HepG2 (cell line): ENCODE measurements around the gene SYTL3. TPM values are rescaled to one million over a fixed set of nuclear protein-coding genes. Genes with fewer than 3 reads are reported as not detected.

Experiments used
- ATAC-seq: fragments of 200-7000 bp; cut with Tn5 transposase; 3 replicates; pipeline ENCODE4 v1.9.1; 2020; ENCODE audit warnings: mild to moderate bottlenecking, moderate library complexity
- BruUV-seq: library from RNA; stranded (reverse); fragments of 400-500 nt; replicated peaks from 2 replicates; lab custom pipeline; 2021; lab: Mats Ljungman, UMichigan
- CTCF ChIA-PET: fragments of 300-600 bp; formaldehyde crosslinking; extraction: SDS; loops from one replicate; lab custom pipeline; 2021; ENCODE audit warnings: low total read pairs, inconsistent platforms, low intra/inter-chr PET ratio; lab: Yijun Ruan, JAX
- POLR2A ChIA-PET: fragments of 350-600 bp; sonication (Branson Sonifier 250); formaldehyde crosslinking; loops from one replicate; lab custom pipeline; 2020; ENCODE audit warnings: antibody characterized with exemption, inconsistent platforms; lab: Yijun Ruan, JAX
- DNase-seq: peaks from one replicate; pipeline ENCODE4 v3.0.0-alpha.2; 2015; ENCODE audit warnings: low spot score
- FAIRE-seq: peaks from 3 replicates; lab custom pipeline; 2011; peaks lifted over from hg19 to GRCh38; lab: Jason Lieb, UNC
- H2AFZ ChIP-seq: one replicate; pipeline ENCODE4 v1.6.1; 2011; ENCODE audit warnings: low read length, inconsistent platforms
- H3K27ac ChIP-seq: fragments of 300-600 bp; 3 replicates; pipeline ENCODE4 v1.8.0; 2011; ENCODE audit warnings: mixed run types, mild to moderate bottlenecking, mixed read lengths, low read length, inconsistent platforms; ENCODE audit not compliant: insufficient read depth; ENCODE audit errors: extremely low read length
- H3K27me3 ChIP-seq, 2 experiments: fragments of 200-600 bp in 1 of 2; 2 replicates in 1 of 2; 3 replicates in 1 of 2; pipeline versions ENCODE4 v1.6.0 to v1.8.0; 2011; ENCODE audit warnings: low read length in 2 of 2, mild to moderate bottlenecking in 2 of 2, moderate library complexity in 2 of 2, inconsistent platforms in 1 of 2; ENCODE audit not compliant: insufficient read depth in 2 of 2, control insufficient read depth in 1 of 2
- H3K36me3 ChIP-seq, 2 experiments: fragments of 200-600 bp in 1 of 2; replicated peaks in 1 of 2; 2 replicates in 1 of 2; 3 replicates in 1 of 2; pipeline versions ENCODE4 v1.5.1 to v1.8.0; 2011; ENCODE audit warnings: low read length in 2 of 2, inconsistent platforms in 1 of 2; ENCODE audit not compliant: insufficient read depth in 2 of 2, control insufficient read depth in 1 of 2
- H3K4me1 ChIP-seq: 2 replicates; pipeline ENCODE4 v1.5.1; 2012; ENCODE audit warnings: low read length, inconsistent platforms; ENCODE audit not compliant: insufficient read depth
- H3K4me2 ChIP-seq: 2 replicates; pipeline ENCODE4 v1.6.0; 2011; ENCODE audit warnings: low read depth, low read length, inconsistent platforms
- H3K4me3 ChIP-seq, 3 experiments: fragments of 200-600 bp in 1 of 3; sonication (generic), shearing (Covaris generic) in 1 of 3; replicated peaks in 1 of 3; 2 replicates each; pipeline ENCODE4 v1.5.1; 2011 to 2016; ENCODE audit warnings: low read length in 3 of 3, inconsistent platforms in 2 of 3, low read depth in 2 of 3, mild to moderate bottlenecking in 2 of 3, control low read depth in 1 of 3, mixed read lengths in 1 of 3; ENCODE audit not compliant: insufficient read depth in 1 of 3
- H3K79me2 ChIP-seq: one replicate; pipeline ENCODE4 v1.6.1; 2011; ENCODE audit warnings: low read length, inconsistent platforms; ENCODE audit not compliant: insufficient read depth
- H3K9ac ChIP-seq: 2 replicates; pipeline ENCODE4 v1.6.0; 2011; ENCODE audit warnings: mild to moderate bottlenecking, low read depth, low read length, inconsistent platforms; ENCODE audit not compliant: insufficient read depth
- H3K9me3 ChIP-seq: 2 replicates; pipeline ENCODE4 v1.5.1; 2012; ENCODE audit warnings: mild to moderate bottlenecking, low read length
- H4K20me1 ChIP-seq: 2 replicates; pipeline ENCODE4 v1.6.0; 2011; ENCODE audit warnings: inconsistent platforms, mild to moderate bottlenecking, low read length, moderate library complexity; ENCODE audit not compliant: insufficient read depth
- KDM1A ChIP-seq: IDR thresholded peaks from 2 replicates; pipeline ENCODE4 v1.6.1; 2016; ENCODE audit warnings: missing compliant biosample characterization
- NFYB ChIP-seq: sonication (generic); formaldehyde crosslinking; IDR thresholded peaks from 2 replicates; pipeline ENCODE4 v1.4.0; 2020; ENCODE audit warnings: missing genetic modification reagents
- NR3C1 ChIP-seq: sonication (generic); formaldehyde crosslinking; IDR thresholded peaks from 2 replicates; pipeline ENCODE4 v1.4.0; 2020; ENCODE audit warnings: missing genetic modification reagents
- U2AF2 ChIP-seq: fragments of 200-400 bp; formaldehyde crosslinking; IDR thresholded peaks from 2 replicates; pipeline ENCODE4 v1.6.1; 2017; ENCODE audit warnings: low read depth, mild to moderate bottlenecking, low read length
- ZBTB8A ChIP-seq: sonication (generic); formaldehyde crosslinking; IDR thresholded peaks from 2 replicates; pipeline ENCODE4 v1.4.0; 2020; ENCODE audit warnings: mild to moderate bottlenecking, low read depth, missing genetic modification reagents, borderline replicate concordance
- ZMYM3 ChIP-seq: sonication (generic); formaldehyde crosslinking; IDR thresholded peaks from 2 replicates; pipeline ENCODE4 v1.5.1; 2020; ENCODE audit warnings: mild to moderate bottlenecking, missing genetic modification reagents
- WGBS: methylation state at CpG from one replicate; pipeline ENCODE4 v1.1.6; 2017; ENCODE audit warnings: low lambda C conversion rate; 5-methylcytosine and 5-hydroxymethylcytosine counted together
- in situ Hi-C: cut with HindIII; loops from 2 replicates; pipeline ENCODE4 v1.10.0; 2017; ENCODE audit warnings: low pct_unique_long_range_greater_than_20kb; ENCODE audit not compliant: extremely low pct_ligation_motif_present
- intact Hi-C: fragments of 100-400 bp; cut with micrococcal nuclease; formaldehyde crosslinking; loops from one replicate; pipeline ENCODE4 v1.10.0; 2022; ENCODE audit not compliant: unreplicated experiment
- microRNA-seq: library from miRNA; unstranded; fragments of <30 nt; microRNA quantifications from one replicate; pipeline ENCODE4, GENCODE V29; 2020
- polyA plus RNA-seq, 8 experiments: library from polyadenylated mRNA; depleted of rRNA in 3 of 8; stranded (reverse) in 7 of 8; unstranded in 1 of 8; fragments of >200 nt; fragmentation: Illumina TruSeq in 4 of 8; extraction: Trizol in 4 of 8; gene quantifications; 2 replicates each; pipeline versions ENCODE4 v1.2.1 to v1.2.3, GENCODE V29; 2011 to 2016; ENCODE audit warnings: low read depth in 4 of 8, missing spikeins in 1 of 8, mixed read lengths in 1 of 8; ENCODE audit not compliant: insufficient read depth in 1 of 8
- small RNA-seq, 3 experiments: library from RNA; depleted of rRNA; stranded (forward); fragments of <200 nt; gene quantifications; one replicate each; pipeline ENCODE3, GENCODE V24; 2012; ENCODE audit warnings: low read depth in 2 of 3, low replicate concordance in 1 of 3; ENCODE audit not compliant: insufficient read length in 3 of 3, insufficient read depth in 2 of 3
- total RNA-seq, 5 experiments: library from RNA; depleted of rRNA; stranded (reverse); fragments of >200 nt; fragmentation: Illumina TruSeq; extraction: Trizol; gene quantifications; 2 replicates each; pipeline ENCODE4 v1.2.3, GENCODE V29; 2016; ENCODE audit warnings: low read depth in 1 of 5
- TF ChIP-seq, protein P1 (sequence below): sonication (generic); formaldehyde crosslinking; IDR thresholded peaks from 2 replicates; pipeline ENCODE4 v1.9.0; 2021; ENCODE audit warnings: mild to moderate bottlenecking, missing genetic modification reagents

The SYTL3 gene
- total and polyA plus RNA-seq, 2 of the 13 experiments (the other 11 are each of a cell fraction or from before 2014, with no cell fraction given): 0.11 to 0.28 TPM

- Histone ChIP-seq H2AFZ (no peak overlapping the region), H3K4me2 (no peak overlapping the region), H3K4me1 (peaks cover 88% of the 10 kb centered on the region), H3K27me3 (no peaks in the 10 kb centered on the region), H3K79me2 (peaks cover 72% of the 10 kb centered on the region), H4K20me1 (peaks cover 25% of the 10 kb centered on the region; the same call in 1 of the 2 replicates)
- ChIA-PET CTCF (no interaction called here), POLR2A (no interaction called here)
- intact Hi-C loops: no loop called here
- DNase-seq: no peak
- TF ChIP-seq NFYB (CRISPR knock-in tag): no peak
- no peak for TF ChIP-seq NR3C1
- no peak for TF ChIP-seq ZBTB8A (CRISPR knock-in tag)
- peak; percentile 27; the same call in 1 of the 2 replicates for TF ChIP-seq KDM1A (CRISPR knock-in tag)
- 0 out of 2 replicates have a peak, but pooled peaks have one; percentile 29 for TF ChIP-seq ZMYM3 (CRISPR knock-in tag)
- TF ChIP-seq, protein P1, sequence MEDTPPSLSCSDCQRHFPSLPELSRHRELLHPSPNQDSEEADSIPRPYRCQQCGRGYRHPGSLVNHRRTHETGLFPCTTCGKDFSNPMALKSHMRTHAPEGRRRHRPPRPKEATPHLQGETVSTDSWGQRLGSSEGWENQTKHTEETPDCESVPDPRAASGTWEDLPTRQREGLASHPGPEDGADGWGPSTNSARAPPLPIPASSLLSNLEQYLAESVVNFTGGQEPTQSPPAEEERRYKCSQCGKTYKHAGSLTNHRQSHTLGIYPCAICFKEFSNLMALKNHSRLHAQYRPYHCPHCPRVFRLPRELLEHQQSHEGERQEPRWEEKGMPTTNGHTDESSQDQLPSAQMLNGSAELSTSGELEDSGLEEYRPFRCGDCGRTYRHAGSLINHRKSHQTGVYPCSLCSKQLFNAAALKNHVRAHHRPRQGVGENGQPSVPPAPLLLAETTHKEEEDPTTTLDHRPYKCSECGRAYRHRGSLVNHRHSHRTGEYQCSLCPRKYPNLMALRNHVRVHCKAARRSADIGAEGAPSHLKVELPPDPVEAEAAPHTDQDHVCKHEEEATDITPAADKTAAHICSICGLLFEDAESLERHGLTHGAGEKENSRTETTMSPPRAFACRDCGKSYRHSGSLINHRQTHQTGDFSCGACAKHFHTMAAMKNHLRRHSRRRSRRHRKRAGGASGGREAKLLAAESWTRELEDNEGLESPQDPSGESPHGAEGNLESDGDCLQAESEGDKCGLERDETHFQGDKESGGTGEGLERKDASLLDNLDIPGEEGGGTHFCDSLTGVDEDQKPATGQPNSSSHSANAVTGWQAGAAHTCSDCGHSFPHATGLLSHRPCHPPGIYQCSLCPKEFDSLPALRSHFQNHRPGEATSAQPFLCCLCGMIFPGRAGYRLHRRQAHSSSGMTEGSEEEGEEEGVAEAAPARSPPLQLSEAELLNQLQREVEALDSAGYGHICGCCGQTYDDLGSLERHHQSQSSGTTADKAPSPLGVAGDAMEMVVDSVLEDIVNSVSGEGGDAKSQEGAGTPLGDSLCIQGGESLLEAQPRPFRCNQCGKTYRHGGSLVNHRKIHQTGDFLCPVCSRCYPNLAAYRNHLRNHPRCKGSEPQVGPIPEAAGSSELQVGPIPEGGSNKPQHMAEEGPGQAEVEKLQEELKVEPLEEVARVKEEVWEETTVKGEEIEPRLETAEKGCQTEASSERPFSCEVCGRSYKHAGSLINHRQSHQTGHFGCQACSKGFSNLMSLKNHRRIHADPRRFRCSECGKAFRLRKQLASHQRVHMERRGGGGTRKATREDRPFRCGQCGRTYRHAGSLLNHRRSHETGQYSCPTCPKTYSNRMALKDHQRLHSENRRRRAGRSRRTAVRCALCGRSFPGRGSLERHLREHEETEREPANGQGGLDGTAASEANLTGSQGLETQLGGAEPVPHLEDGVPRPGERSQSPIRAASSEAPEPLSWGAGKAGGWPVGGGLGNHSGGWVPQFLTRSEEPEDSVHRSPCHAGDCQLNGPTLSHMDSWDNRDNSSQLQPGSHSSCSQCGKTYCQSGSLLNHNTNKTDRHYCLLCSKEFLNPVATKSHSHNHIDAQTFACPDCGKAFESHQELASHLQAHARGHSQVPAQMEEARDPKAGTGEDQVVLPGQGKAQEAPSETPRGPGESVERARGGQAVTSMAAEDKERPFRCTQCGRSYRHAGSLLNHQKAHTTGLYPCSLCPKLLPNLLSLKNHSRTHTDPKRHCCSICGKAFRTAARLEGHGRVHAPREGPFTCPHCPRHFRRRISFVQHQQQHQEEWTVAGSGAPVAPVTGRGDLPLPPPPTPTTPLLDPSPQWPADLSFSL (CRISPR knock-in tag): no peak
- no peak for TF ChIP-seq U2AF2
- TF ChIP-seq, all 625 proteins: peak for 2
- H3K36me3 ChIP-seq: peaks cover 5 to 11% of the 10 kb centered on the region in 2 experiments; a peak in 4 of 5 replicates
- H3K9ac ChIP-seq: no peak overlapping the region
- no peak for FAIRE-seq
- no peak for ATAC-seq
- H3K4me3 ChIP-seq: no peak overlapping the region
- H3K9me3 ChIP-seq: no peaks in the 10 kb centered on the region
- BruUV-seq: no TSS peak
- no peak overlapping the region for H3K27ac ChIP-seq
- in situ Hi-C loops: no loop called here
- WGBS: 94% methylated on average over 3 of the region's 3 CpGs
Measured at GRCh38 chr6:158813032-158813431, 163.2 kb downstream of the SYTL3 start.

Small RNA genes within 50 kb of the gene (microRNA-seq; reads per million reads assigned to microRNA genes)
- not detected for gene MIR3918
- gene MIR7161: not detected

Small RNA genes within 50 kb of the gene (small RNA-seq; reads per million reads assigned to genes)
- 0 reads per million in 3 experiments for gene MIR3918
- 0 reads per million in 3 experiments for gene MIR7161

Other genes starting within 250 kb of the SYTL3 start
- 42.1 and 59.1 TPM in 2 replicates for gene TMEM181, start 90.0 kb upstream of the SYTL3 start, total RNA-seq (2016; rRNA removed; fragmentation: Illumina TruSeq; extraction: Trizol)
- gene TMEM181, start 90.0 kb upstream of the SYTL3 start, polyA plus RNA-seq (2011; rRNA removed): 105 and 108 TPM in 2 replicates
- gene DYNLT1, start 5.3 kb upstream of the SYTL3 start, total RNA-seq (2016; rRNA removed; fragmentation: Illumina TruSeq; extraction: Trizol): 108 and 144 TPM in 2 replicates
- gene DYNLT1, start 5.3 kb upstream of the SYTL3 start, polyA plus RNA-seq (2011; rRNA removed): 152 and 171 TPM in 2 replicates
- 60.3 and 75.7 TPM in 2 replicates for gene EZR, start 169.3 kb downstream of the SYTL3 start, total RNA-seq (2016; rRNA removed; fragmentation: Illumina TruSeq; extraction: Trizol)
- gene EZR, start 169.3 kb downstream of the SYTL3 start, polyA plus RNA-seq (2011; rRNA removed): 34.7 and 36.8 TPM in 2 replicates